HCT116 (cell line): Measurements from ENCODE around the gene BTBD9. TPM values are rescaled to one million over a fixed set of nuclear protein-coding genes. Genes with fewer than 3 reads are reported as not detected.

ENCODE experiments used
- ATAC-seq: fragments of 200-7000 bp; cut with Tn5 transposase; 2 replicates; pipeline ENCODE4 v1.9.1; 2020; ENCODE audit warnings: mild to moderate bottlenecking, moderate library complexity
- BruUV-seq: library from RNA; stranded (reverse); fragments of 400-500 nt; replicated peaks from 2 replicates; lab custom pipeline; 2021; lab: Mats Ljungman, UMichigan
- CTCF ChIA-PET: fragments of 300-600 bp; sonication (Branson Sonifier 250); formaldehyde crosslinking; loops from one replicate; lab custom pipeline; 2021; ENCODE audit warnings: antibody characterized with exemption; lab: Charles Lee
- POLR2A ChIA-PET: fragments of 300-600, 350-600 bp; sonication (Branson Sonifier 250); formaldehyde crosslinking; loops from one replicate; lab custom pipeline; 2021; ENCODE audit warnings: antibody characterized with exemption; lab: Charles Lee
- RAD21 ChIA-PET, 2 experiments: fragments of 300-600 bp; sonication (Branson Sonifier 250); formaldehyde crosslinking; loops; one replicate each; lab custom pipeline; 2023; ENCODE audit warnings: low total read pairs in 2 of 2; ENCODE audit not compliant: uncharacterized antibody in 2 of 2, unreplicated experiment in 2 of 2, low non-redundant PET in 1 of 2; lab: Charles Lee
- DNase-seq: peaks from one replicate; pipeline ENCODE4 v3.0.0-alpha.2; 2010; ENCODE audit warnings: low read depth, low spot score
- H2AFZ ChIP-seq: fragments of 200-600 bp; shearing (Covaris generic), sonication (generic); 2 replicates; pipeline ENCODE4 v1.6.1; 2017; ENCODE audit warnings: low read depth, mixed run types, mixed read lengths, antibody characterized with exemption, low read length; ENCODE audit not compliant: poor library complexity, severe bottlenecking
- H3K27ac ChIP-seq: 2 replicates; pipeline ENCODE4 v1.5.1; 2012; ENCODE audit warnings: low read depth, low read length
- H3K27me3 ChIP-seq: fragments of 200-600 bp; sonication (generic); 2 replicates; pipeline ENCODE4 v1.6.1; 2016; ENCODE audit warnings: mixed run types, low read length, mixed read lengths; ENCODE audit not compliant: insufficient read depth
- H3K36me3 ChIP-seq, 2 experiments: fragments of 200-500 bp in 1 of 2; fragments of 200-600 bp in 1 of 2; sonication (Bioruptor generic) in 1 of 2; sonication (generic) in 1 of 2; 2 replicates each; pipeline versions ENCODE4 v1.5.1 to v1.6.1; 2014 to 2016; ENCODE audit warnings: low read length in 2 of 2, inconsistent platforms in 1 of 2, mixed read lengths in 1 of 2, mixed run types in 1 of 2; ENCODE audit not compliant: insufficient read depth in 2 of 2, control insufficient read depth in 1 of 2
- H3K4me1 ChIP-seq, 2 experiments: fragments of 200-600 bp in 1 of 2; sonication (generic) in 1 of 2; 2 replicates each; pipeline versions ENCODE4 v1.5.1 to v1.6.1; 2012 to 2017; ENCODE audit warnings: low read length in 2 of 2, inconsistent platforms in 1 of 2, mild to moderate bottlenecking in 1 of 2, mixed read lengths in 1 of 2, mixed run types in 1 of 2, moderate library complexity in 1 of 2; ENCODE audit not compliant: insufficient read depth in 2 of 2, control insufficient read depth in 1 of 2
- H3K4me2 ChIP-seq: fragments of 200-600 bp; sonication (generic); 2 replicates; pipeline ENCODE4 v1.6.1; 2017; ENCODE audit warnings: mixed run types, low read length, mixed read lengths
- H3K4me3 ChIP-seq, 2 experiments: fragments of 200-600 bp in 1 of 2; sonication (generic) in 1 of 2; replicated peaks in 1 of 2; 2 replicates each; pipeline ENCODE4 v1.5.1; 2011 to 2016; ENCODE audit warnings: low read length in 2 of 2, control low read depth in 1 of 2, low read depth in 1 of 2, mild to moderate bottlenecking in 1 of 2, mixed read lengths in 1 of 2, mixed run types in 1 of 2
- H3K79me2 ChIP-seq: fragments of 200-600 bp; sonication (generic); 2 replicates; pipeline ENCODE4 v1.6.1; 2017; ENCODE audit warnings: mild to moderate bottlenecking, mixed run types, low read length, moderate library complexity, mixed read lengths; ENCODE audit not compliant: insufficient read depth
- H3K9ac ChIP-seq: fragments of 200-600 bp; sonication (generic); 2 replicates; pipeline ENCODE4 v1.6.1; 2016; ENCODE audit warnings: low read length, mixed read lengths
- H3K9me2 ChIP-seq: fragments of 200-600 bp; sonication (generic), shearing (Covaris generic); 2 replicates; pipeline ENCODE4 v1.6.1; 2017; ENCODE audit warnings: mixed run types, mild to moderate bottlenecking, moderate library complexity; ENCODE audit not compliant: insufficient read depth
- H3K9me3 ChIP-seq, 2 experiments: fragments of 200-500 bp in 1 of 2; fragments of 200-600 bp in 1 of 2; sonication (Bioruptor generic) in 1 of 2; sonication (generic) in 1 of 2; 2 replicates each; pipeline ENCODE4 v1.6.1; 2014 to 2017; ENCODE audit warnings: low read length in 2 of 2, mixed read lengths in 2 of 2, inconsistent platforms in 1 of 2, low read depth in 1 of 2, mild to moderate bottlenecking in 1 of 2, mixed run types in 1 of 2, moderate library complexity in 1 of 2; ENCODE audit not compliant: control insufficient read depth in 1 of 2, insufficient read depth in 1 of 2
- H4K20me1 ChIP-seq: fragments of 200-600 bp; sonication (generic), shearing (Covaris generic); 2 replicates; pipeline ENCODE4 v1.6.1; 2017; ENCODE audit warnings: mixed run types, mild to moderate bottlenecking, moderate library complexity; ENCODE audit not compliant: insufficient read depth
- CBX3 ChIP-seq: IDR thresholded peaks from 2 replicates; pipeline ENCODE4 v1.6.1; 2012; ENCODE audit warnings: low read depth
- CEBPB ChIP-seq: IDR thresholded peaks from 2 replicates; pipeline ENCODE4 v1.6.1; 2012; ENCODE audit warnings: low read depth
- CTCF ChIP-seq, 3 experiments: fragments of 200-600 bp in 1 of 3; sonication (generic) in 1 of 3; IDR thresholded peaks in 2 of 3; conservative IDR thresholded peaks in 1 of 3; 2 replicates each; pipeline ENCODE4 v1.5.1; 2012 to 2017; ENCODE audit warnings: low read depth in 2 of 3, low read length in 2 of 3, antibody characterized with exemption in 1 of 3, borderline replicate concordance in 1 of 3, control low read depth in 1 of 3, mild to moderate bottlenecking in 1 of 3, mixed read lengths in 1 of 3, mixed run types in 1 of 3, moderate library complexity in 1 of 3; ENCODE audit not compliant: insufficient read depth in 1 of 3
- EGR1 ChIP-seq: IDR thresholded peaks from 2 replicates; pipeline ENCODE4 v1.6.1; 2012; ENCODE audit warnings: low read depth
- ELF1 ChIP-seq: IDR thresholded peaks from 2 replicates; pipeline ENCODE4 v1.6.1; 2012; ENCODE audit warnings: low read depth, borderline replicate concordance
- EZH2 ChIP-seq: fragments of 200-600 bp; sonication (generic); IDR thresholded peaks from 2 replicates; pipeline ENCODE4 v1.6.1; 2017; ENCODE audit warnings: antibody characterized with exemption, mixed run types
- EZH2phosphoT487 ChIP-seq: fragments of 200-600 bp; IDR thresholded peaks from 2 replicates; pipeline ENCODE4 v1.6.1; 2018; ENCODE audit warnings: antibody characterized with exemption, borderline replicate concordance
- FOSL1 ChIP-seq: IDR thresholded peaks from 2 replicates; pipeline ENCODE4 v1.6.1; 2012; ENCODE audit warnings: low read depth
- JUND ChIP-seq: IDR thresholded peaks from 2 replicates; pipeline ENCODE4 v1.6.1; 2012
- POLR2AphosphoS5 ChIP-seq: IDR thresholded peaks from 2 replicates; pipeline ENCODE4 v1.6.1; 2011; ENCODE audit warnings: mild to moderate bottlenecking, low read depth, low read length, moderate library complexity
- RAD21 ChIP-seq: IDR thresholded peaks from 2 replicates; pipeline ENCODE4 v1.6.1; 2012; ENCODE audit warnings: low read depth, mild to moderate bottlenecking
- SIN3A ChIP-seq: IDR thresholded peaks from 2 replicates; pipeline ENCODE4 v1.6.1; 2012; ENCODE audit warnings: low read depth
- SRF ChIP-seq: IDR thresholded peaks from 2 replicates; pipeline ENCODE4 v1.6.1; 2012; ENCODE audit warnings: low read depth
- TCF7L2 ChIP-seq: IDR thresholded peaks from 2 replicates; pipeline ENCODE4 v1.7.0; 2011; ENCODE audit warnings: borderline replicate concordance, inconsistent platforms; ENCODE audit not compliant: insufficient read depth, insufficient read length; ENCODE audit errors: extremely low read depth
- YY1 ChIP-seq: IDR thresholded peaks from 2 replicates; pipeline ENCODE4 v1.6.1; 2011; ENCODE audit warnings: low read length, low read depth, moderate library complexity, mild to moderate bottlenecking; ENCODE audit not compliant: insufficient replicate concordance; ENCODE audit errors: extremely low read depth
- ZFX ChIP-seq: fragments of 450-650 bp; IDR thresholded peaks from 2 replicates; pipeline ENCODE4 v1.6.1; 2017
- ZNF274 ChIP-seq: fragments of 200-500 bp; sonication (Bioruptor generic); IDR thresholded peaks from 2 replicates; pipeline ENCODE4 v1.6.1; 2014; ENCODE audit warnings: mild to moderate bottlenecking, low read depth, low read length, inconsistent platforms
- intact Hi-C: fragments of 100-400 bp; cut with micrococcal nuclease; formaldehyde crosslinking; loops from 2 replicates; pipeline ENCODE4 v1.10.0; 2022
- total RNA-seq: library from RNA; stranded (reverse); gene quantifications from one replicate; pipeline ENCODE4 v1.2.1, GENCODE V29; 2021; ENCODE audit not compliant: unreplicated experiment
- TF ChIP-seq, protein P1 (sequence below): IDR thresholded peaks from 2 replicates; pipeline ENCODE4 v1.6.1; 2012; ENCODE audit warnings: low read depth
- TF ChIP-seq, protein P2 (sequence below): IDR thresholded peaks from 2 replicates; pipeline ENCODE4 v1.6.1; 2011; ENCODE audit warnings: mild to moderate bottlenecking, low read length, moderate library complexity; ENCODE audit not compliant: insufficient replicate concordance; ENCODE audit errors: extremely low read depth
- TF ChIP-seq, protein P3 (sequence below): IDR thresholded peaks from 2 replicates; pipeline ENCODE4 v1.6.1; 2012

BTBD9 gene
- total RNA-seq, 1 experiment from 2014 or later = 10.9 TPM

- H3K4me1 ChIP-seq = no peaks in the 10 kb centered on the region
- no peaks in the 10 kb centered on the region for H3K79me2 ChIP-seq
- no peaks in the 10 kb centered on the region for H3K9me2 ChIP-seq
- TF ChIP-seq EZH2 (no peak), YY1 (no peak), EZH2phosphoT487 (no peak), TCF7L2 (no peak), EGR1 (no peak), ELF1 (no peak), POLR2AphosphoS5 (no peak), ZNF274 (no peak), CEBPB (no peak), JUND (no peak), CBX3 (no peak), SRF (no peak), SIN3A (no peak), FOSL1 (no peak), ZFX (no peak), CTCF (IDR thresholded peaks at IDR 0.05 in 2 of 3, conservative IDR thresholded peaks at IDR 0.05 in 1 of 3; ENCODE audit: borderline replicate concordance in 1 of 3, insufficient read depth in 1 of 3, low read depth in 2 of 3, low read length in 2 of 3) (no peak), RAD21 (no peak)
- TF ChIP-seq, protein P1, sequence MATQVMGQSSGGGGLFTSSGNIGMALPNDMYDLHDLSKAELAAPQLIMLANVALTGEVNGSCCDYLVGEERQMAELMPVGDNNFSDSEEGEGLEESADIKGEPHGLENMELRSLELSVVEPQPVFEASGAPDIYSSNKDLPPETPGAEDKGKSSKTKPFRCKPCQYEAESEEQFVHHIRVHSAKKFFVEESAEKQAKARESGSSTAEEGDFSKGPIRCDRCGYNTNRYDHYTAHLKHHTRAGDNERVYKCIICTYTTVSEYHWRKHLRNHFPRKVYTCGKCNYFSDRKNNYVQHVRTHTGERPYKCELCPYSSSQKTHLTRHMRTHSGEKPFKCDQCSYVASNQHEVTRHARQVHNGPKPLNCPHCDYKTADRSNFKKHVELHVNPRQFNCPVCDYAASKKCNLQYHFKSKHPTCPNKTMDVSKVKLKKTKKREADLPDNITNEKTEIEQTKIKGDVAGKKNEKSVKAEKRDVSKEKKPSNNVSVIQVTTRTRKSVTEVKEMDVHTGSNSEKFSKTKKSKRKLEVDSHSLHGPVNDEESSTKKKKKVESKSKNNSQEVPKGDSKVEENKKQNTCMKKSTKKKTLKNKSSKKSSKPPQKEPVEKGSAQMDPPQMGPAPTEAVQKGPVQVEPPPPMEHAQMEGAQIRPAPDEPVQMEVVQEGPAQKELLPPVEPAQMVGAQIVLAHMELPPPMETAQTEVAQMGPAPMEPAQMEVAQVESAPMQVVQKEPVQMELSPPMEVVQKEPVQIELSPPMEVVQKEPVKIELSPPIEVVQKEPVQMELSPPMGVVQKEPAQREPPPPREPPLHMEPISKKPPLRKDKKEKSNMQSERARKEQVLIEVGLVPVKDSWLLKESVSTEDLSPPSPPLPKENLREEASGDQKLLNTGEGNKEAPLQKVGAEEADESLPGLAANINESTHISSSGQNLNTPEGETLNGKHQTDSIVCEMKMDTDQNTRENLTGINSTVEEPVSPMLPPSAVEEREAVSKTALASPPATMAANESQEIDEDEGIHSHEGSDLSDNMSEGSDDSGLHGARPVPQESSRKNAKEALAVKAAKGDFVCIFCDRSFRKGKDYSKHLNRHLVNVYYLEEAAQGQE = no peak
- TF ChIP-seq, protein P2, sequence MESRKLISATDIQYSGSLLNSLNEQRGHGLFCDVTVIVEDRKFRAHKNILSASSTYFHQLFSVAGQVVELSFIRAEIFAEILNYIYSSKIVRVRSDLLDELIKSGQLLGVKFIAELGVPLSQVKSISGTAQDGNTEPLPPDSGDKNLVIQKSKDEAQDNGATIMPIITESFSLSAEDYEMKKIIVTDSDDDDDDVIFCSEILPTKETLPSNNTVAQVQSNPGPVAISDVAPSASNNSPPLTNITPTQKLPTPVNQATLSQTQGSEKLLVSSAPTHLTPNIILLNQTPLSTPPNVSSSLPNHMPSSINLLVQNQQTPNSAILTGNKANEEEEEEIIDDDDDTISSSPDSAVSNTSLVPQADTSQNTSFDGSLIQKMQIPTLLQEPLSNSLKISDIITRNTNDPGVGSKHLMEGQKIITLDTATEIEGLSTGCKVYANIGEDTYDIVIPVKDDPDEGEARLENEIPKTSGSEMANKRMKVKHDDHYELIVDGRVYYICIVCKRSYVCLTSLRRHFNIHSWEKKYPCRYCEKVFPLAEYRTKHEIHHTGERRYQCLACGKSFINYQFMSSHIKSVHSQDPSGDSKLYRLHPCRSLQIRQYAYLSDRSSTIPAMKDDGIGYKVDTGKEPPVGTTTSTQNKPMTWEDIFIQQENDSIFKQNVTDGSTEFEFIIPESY = no peak
- TF ChIP-seq, protein P3, sequence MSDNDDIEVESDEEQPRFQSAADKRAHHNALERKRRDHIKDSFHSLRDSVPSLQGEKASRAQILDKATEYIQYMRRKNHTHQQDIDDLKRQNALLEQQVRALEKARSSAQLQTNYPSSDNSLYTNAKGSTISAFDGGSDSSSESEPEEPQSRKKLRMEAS = no peak
- DNase-seq = no peak
- H3K4me2 ChIP-seq = no peak overlapping the region
- H3K9ac ChIP-seq = no peak overlapping the region
- no peak overlapping the region for H3K4me3 ChIP-seq
- POLR2A ChIA-PET = no interaction called here
- no peaks in the 10 kb centered on the region for H3K27me3 ChIP-seq
- no peak overlapping the region for H2AFZ ChIP-seq
- no peaks in the 10 kb centered on the region for H3K9me3 ChIP-seq
- H4K20me1 ChIP-seq = no peaks in the 10 kb centered on the region
- no peak for ATAC-seq
- no TSS peak for BruUV-seq
- CTCF ChIA-PET = no interaction called here
- intact Hi-C loops = no loop called here
- RAD21 ChIA-PET = no interaction called here
- no peak overlapping the region for H3K27ac ChIP-seq
- H3K36me3 ChIP-seq = no peaks in the 10 kb centered on the region
Measured at GRCh38 chr6:38578075-38578474, 61.7 kb downstream of the BTBD9 start.
